WERI-Rb-1 (cell line): ENCODE measurements around the gene B4GALNT3.
A peak's percentile ranks its signal among the peaks of the same experiment; 100 is the strongest.

Experiments used
- DNase-seq: peaks from one replicate; pipeline ENCODE4 v3.0.0-alpha.2; 2020
- H3K27ac ChIP-seq: fragments of 250-450 bp; sonication (Bioruptor Pico); 2 replicates; pipeline ENCODE4 v1.5.1; 2020; ENCODE audit warnings: mild to moderate bottlenecking, moderate library complexity
- H3K27me3 ChIP-seq: fragments of 250-450 bp; sonication (Bioruptor Pico); 2 replicates; pipeline ENCODE4 v1.5.1; 2021; ENCODE audit warnings: mild to moderate bottlenecking, low read depth, moderate library complexity; ENCODE audit not compliant: insufficient read depth, severe bottlenecking
- H3K36me3 ChIP-seq: fragments of 250-450 bp; sonication (Bioruptor Pico); 2 replicates; pipeline ENCODE4 v1.5.1; 2020; ENCODE audit warnings: mild to moderate bottlenecking, moderate library complexity
- H3K4me3 ChIP-seq: 2 replicates; pipeline ENCODE4 v1.5.1; 2011; ENCODE audit warnings: low read depth, mild to moderate bottlenecking, control low read depth, low read length
- H3K9me3 ChIP-seq: fragments of 250-450 bp; sonication (Bioruptor Pico); 2 replicates; pipeline ENCODE4 v1.5.1; 2021; ENCODE audit warnings: mild to moderate bottlenecking, moderate library complexity; ENCODE audit not compliant: severe bottlenecking
- CTCF ChIP-seq: IDR thresholded peaks from 2 replicates; pipeline ENCODE4 v1.5.1; 2011; ENCODE audit warnings: low read depth, mild to moderate bottlenecking, control low read depth, inconsistent platforms, low read length

B4GALNT3 gene

GRCh38 chr12:541676-542324 lies 82.1 kb downstream of the B4GALNT3 start:
- Histone ChIP-seq H3K36me3 (no peaks in the 10 kb centered on the region; the same call in 1 of the 2 replicates), H3K27ac (peak overlapping the region; percentile 54), H3K9me3 (no peaks in the 10 kb centered on the region), H3K4me3 (no peak overlapping the region), H3K27me3 (no peaks in the 10 kb centered on the region)
- no peak for DNase-seq
- TF ChIP-seq CTCF: no peak

- no peak for TF ChIP-seq CTCF
- peak; percentile 40 for DNase-seq
- H3K27ac ChIP-seq: peak overlapping the region; percentile 54
Observed at GRCh38 chr12:542395-543113, 82.8 kb downstream of the B4GALNT3 start.

GRCh38 chr12:543114-543451 lies 83.3 kb downstream of the B4GALNT3 start:
- Histone ChIP-seq H3K4me3 (no peak overlapping the region), H3K27ac (peak overlapping the region; percentile 54; the same call in 1 of the 2 replicates), H3K36me3 (no peaks in the 10 kb centered on the region), H3K27me3 (no peaks in the 10 kb centered on the region), H3K9me3 (no peaks in the 10 kb centered on the region)
- DNase-seq: no peak
- TF ChIP-seq CTCF: no peak

More at GRCh38 chr12:542395-543113, 82.8 kb downstream of the B4GALNT3 start:
- Histone ChIP-seq H3K27me3 (no peaks in the 10 kb centered on the region), H3K4me3 (no peak overlapping the region), H3K36me3 (no peaks in the 10 kb centered on the region; the same call in 1 of the 2 replicates), H3K9me3 (no peaks in the 10 kb centered on the region)

- DNase-seq: no peak
- no peak for TF ChIP-seq CTCF
- no peak overlapping the region for H3K27ac ChIP-seq
- no peaks in the 10 kb centered on the region for H3K27me3 ChIP-seq
- no peaks in the 10 kb centered on the region for H3K36me3 ChIP-seq
- H3K9me3 ChIP-seq: no peaks in the 10 kb centered on the region
- no peak overlapping the region for H3K4me3 ChIP-seq
Observed at GRCh38 chr12:544142-544541, 84.4 kb downstream of the B4GALNT3 start.

GRCh38 chr12:544941-545635 lies 85.3 kb downstream of the B4GALNT3 start:
- DNase-seq: no peak
- no peaks in the 10 kb centered on the region; the same call in 1 of the 2 replicates for H3K36me3 ChIP-seq
- H3K27me3 ChIP-seq: no peaks in the 10 kb centered on the region
- no peak overlapping the region for H3K4me3 ChIP-seq
- H3K27ac ChIP-seq: no peak overlapping the region
- no peaks in the 10 kb centered on the region for H3K9me3 ChIP-seq
- TF ChIP-seq CTCF: no peak
